Right atrium auricular region (tissue), 2 donors: ENCODE measurements around the gene ROR2. TPM values are rescaled to one million over a fixed set of nuclear protein-coding genes. Genes with fewer than 3 reads are reported as not detected.

Experiments
- DNase-seq: peaks from one replicate; pipeline ENCODE4 v3.0.0-alpha.2; 2019; ENCODE audit warnings: low spot score
- H3K27ac ChIP-seq, 2 donors: fragments of 200-600 bp; sonication (generic); 1 replicate in 1 of 2; 2 replicates in 1 of 2; pipeline ENCODE4 v1.5.1; 2016 to 2019
- H3K27me3 ChIP-seq, 2 donors: fragments of 200-600 bp; sonication (generic); one replicate each; pipeline versions ENCODE4 v1.5.1 to v1.6.0; 2017 to 2019
- H3K36me3 ChIP-seq: fragments of 200-600 bp; sonication (generic); one replicate; pipeline ENCODE4 v1.5.1; 2016
- H3K4me1 ChIP-seq, 2 donors: fragments of 200-600 bp; sonication (generic); one replicate each; pipeline versions ENCODE4 v1.5.1 to v1.6.0; 2017 to 2019
- H3K4me3 ChIP-seq, 2 donors: fragments of 200-600 bp; sonication (generic); 1 replicate in 1 of 2; 2 replicates in 1 of 2; pipeline ENCODE4 v1.5.1; 2017 to 2019; ENCODE audit warnings: mild to moderate bottlenecking in 1 of 2, moderate library complexity in 1 of 2
- H3K9me3 ChIP-seq, 2 donors: fragments of 200-600 bp; sonication (generic); one replicate each; pipeline ENCODE4 v1.5.1; 2019
- CTCF ChIP-seq, 2 donors: fragments of 200-600 bp; sonication (generic); IDR thresholded peaks; one replicate each; pipeline ENCODE4 v1.5.1; 2019; ENCODE audit warnings: antibody characterized with exemption in 2 of 2
- total RNA-seq, 2 donors: library from RNA; depleted of rRNA; stranded (reverse); fragments of >200 nt; gene quantifications; one replicate each; pipeline ENCODE4 v1.1.0, GENCODE V29; 2016

The ROR2 gene
- total RNA-seq, 2 donors from 2014 or later: 21.8 to 28.5 TPM

GRCh38 chr9:91857291-91858212 is 92.5 kb downstream of the ROR2 start:
- TF ChIP-seq CTCF (IDR thresholded peaks at IDR 0.05): no peak
- no peaks in the 10 kb centered on the region for H3K36me3 ChIP-seq
- peak overlapping the region in 1 of 2 donors; percentile 3 for H3K27ac ChIP-seq
- no peaks in the 10 kb centered on the region for H3K27me3 ChIP-seq
- no peak overlapping the region for H3K4me3 ChIP-seq
- peaks cover 0 to 37% of the 10 kb centered on the region in 2 donors for H3K4me1 ChIP-seq
- DNase-seq: no peak
- H3K9me3 ChIP-seq: no peaks in the 10 kb centered on the region

GRCh38 chr9:91856419-91856818 is 93.6 kb downstream of the ROR2 start:
- DNase-seq: no peak
- H3K4me3 ChIP-seq: no peak overlapping the region
- no peaks in the 10 kb centered on the region for H3K36me3 ChIP-seq
- no peak for TF ChIP-seq CTCF (IDR thresholded peaks at IDR 0.05)
- peaks cover 0 to 37% of the 10 kb centered on the region in 2 donors for H3K4me1 ChIP-seq
- H3K9me3 ChIP-seq: no peaks in the 10 kb centered on the region
- H3K27me3 ChIP-seq: no peaks in the 10 kb centered on the region
- H3K27ac ChIP-seq: no peak overlapping the region

GRCh38 chr9:91855196-91855595 is 94.8 kb downstream of the ROR2 start:
- H3K4me3 ChIP-seq: no peak overlapping the region
- H3K27me3 ChIP-seq: no peaks in the 10 kb centered on the region
- DNase-seq: no peak
- no peaks in the 10 kb centered on the region for H3K36me3 ChIP-seq
- H3K4me1 ChIP-seq: peaks cover 0 to 37% of the 10 kb centered on the region in 2 donors
- H3K9me3 ChIP-seq: no peaks in the 10 kb centered on the region
- no peak overlapping the region for H3K27ac ChIP-seq
- no peak for TF ChIP-seq CTCF (IDR thresholded peaks at IDR 0.05)

GRCh38 chr9:91852801-91853347 is 97.2 kb downstream of the ROR2 start:
- no peaks in the 10 kb centered on the region for H3K9me3 ChIP-seq
- DNase-seq: peak; percentile 54
- no peak overlapping the region for H3K4me3 ChIP-seq
- no peaks in the 10 kb centered on the region for H3K36me3 ChIP-seq
- no peaks in the 10 kb centered on the region for H3K27me3 ChIP-seq
- TF ChIP-seq CTCF (IDR thresholded peaks at IDR 0.05): no peak
- H3K4me1 ChIP-seq: peaks cover 0 to 30% of the 10 kb centered on the region in 2 donors
- peak overlapping the region; percentile 78 to 80 for H3K27ac ChIP-seq

GRCh38 chr9:91849694-91850093 is 100.3 kb downstream of the ROR2 start:
- Histone ChIP-seq H3K4me3 (no peak overlapping the region), H3K27me3 (no peaks in the 10 kb centered on the region), H3K4me1 (peaks cover 0 to 16% of the 10 kb centered on the region in 2 donors), H3K27ac (no peak overlapping the region), H3K36me3 (no peaks in the 10 kb centered on the region), H3K9me3 (no peaks in the 10 kb centered on the region)
- TF ChIP-seq CTCF (IDR thresholded peaks at IDR 0.05): no peak
- no peak for DNase-seq
